Endodermal cell (in vitro differentiated cells): ENCODE data around the gene AKR7A2. TPM values are rescaled to one million over a fixed set of nuclear protein-coding genes. Genes with fewer than 3 reads are reported as not detected.

Experiments used
- DNase-seq: peaks from one replicate; pipeline ENCODE4 v3.0.0-alpha.2; 2017
- H3K27ac ChIP-seq: 2 replicates; pipeline ENCODE4 v1.5.1; 2013; ENCODE audit warnings: mild to moderate bottlenecking, low read depth, low read length, moderate library complexity
- H3K27me3 ChIP-seq: 2 replicates; pipeline ENCODE4 v1.6.1; 2013; ENCODE audit warnings: mild to moderate bottlenecking, low read length, moderate library complexity; ENCODE audit not compliant: insufficient read depth, control insufficient read depth, poor library complexity, severe bottlenecking
- H3K36me3 ChIP-seq: 2 replicates; pipeline ENCODE4 v1.7.0; 2013; ENCODE audit warnings: mild to moderate bottlenecking, low read length, moderate library complexity; ENCODE audit not compliant: control insufficient read depth, insufficient read depth
- H3K4me1 ChIP-seq: one replicate; pipeline ENCODE4 v1.7.0; 2013; ENCODE audit warnings: low read length; ENCODE audit not compliant: control insufficient read depth, insufficient read depth
- H3K4me3 ChIP-seq: 2 replicates; pipeline ENCODE4 v1.5.1; 2013; ENCODE audit warnings: mild to moderate bottlenecking, low read length, moderate library complexity
- H3K9ac ChIP-seq: 2 replicates; pipeline ENCODE4 v1.6.1; 2013; ENCODE audit warnings: mild to moderate bottlenecking, low read length, moderate library complexity; ENCODE audit not compliant: poor library complexity, severe bottlenecking; ENCODE audit errors: extremely low read depth
- H3K9me3 ChIP-seq: 2 replicates; pipeline ENCODE4 v1.6.1; 2013; ENCODE audit warnings: mild to moderate bottlenecking, low read length, moderate library complexity; ENCODE audit not compliant: control insufficient read depth
- H3K27ac Mint-ChIP-seq: 2 replicates; pipeline ENCODE4 v1.8.0; 2020; ENCODE audit warnings: mixed read lengths
- H3K27me3 Mint-ChIP-seq: 2 replicates; pipeline ENCODE4 v1.8.0; 2021; ENCODE audit warnings: mild to moderate bottlenecking, mixed read lengths; ENCODE audit not compliant: insufficient read depth
- H3K36me3 Mint-ChIP-seq: 2 replicates; pipeline ENCODE4 v1.8.0; 2020; ENCODE audit warnings: low read depth, mixed read lengths
- H3K4me1 Mint-ChIP-seq: 2 replicates; pipeline ENCODE4 v1.8.0; 2020; ENCODE audit warnings: mixed read lengths
- H3K4me3 Mint-ChIP-seq: 2 replicates; pipeline ENCODE4 v1.8.0; 2020; ENCODE audit warnings: mild to moderate bottlenecking, moderate library complexity, mixed read lengths
- H3K9me3 Mint-ChIP-seq: 2 replicates; pipeline ENCODE4 v1.8.0; 2020; ENCODE audit warnings: mild to moderate bottlenecking, mixed read lengths
- CTCF ChIP-seq: fragments of 200-600 bp; sonication (generic); conservative IDR thresholded peaks from 2 replicates; pipeline ENCODE4 v1.5.0; 2021; ENCODE audit warnings: antibody characterized with exemption, mild to moderate bottlenecking
- WGBS, 2 experiments: methylation state at CpG; one replicate each; pipeline versions ENCODE4 v1.1.5 to v1.1.7; 2013; ENCODE audit warnings: missing lambda C conversion rate in 2 of 2, mixed read lengths in 1 of 2; ENCODE audit not compliant: insufficient coverage in 1 of 2, insufficient read length in 1 of 2; 5-methylcytosine and 5-hydroxymethylcytosine counted together
- total RNA-seq, 2 donors: library from RNA; stranded (reverse); fragmentation: NEBNext Ultra II Directional in 1 of 2; extraction: Animal tissue kit (Norgen Biotek cat#: 25700) in 1 of 2; gene quantifications; 2 replicates in 1 of 2; 3 replicates in 1 of 2; pipeline ENCODE4 v1.2.1, GENCODE V29; 2021

Gene AKR7A2
- total RNA-seq, 2 donors from 2014 or later = 47.8 to 66.1 TPM

- no peak for TF ChIP-seq CTCF
- Histone ChIP-seq H3K27me3 (no peaks in the 10 kb centered on the region), H3K9ac (no peak overlapping the region), H3K9me3 (no peaks in the 10 kb centered on the region), H3K4me3 (no peak overlapping the region), H3K36me3 (peaks cover 60% of the 10 kb centered on the region), H3K4me1 (peaks cover 5% of the 10 kb centered on the region), H3K27ac (no peak overlapping the region)
- H3K4me1 Mint-ChIP-seq = peaks cover 18% of the 10 kb centered on the region
- peaks cover 63% of the 10 kb centered on the region for H3K36me3 Mint-ChIP-seq
- no peak for DNase-seq
- H3K9me3 Mint-ChIP-seq = no peaks in the 10 kb centered on the region
- no peak overlapping the region for H3K4me3 Mint-ChIP-seq
- H3K27me3 Mint-ChIP-seq = no peaks in the 10 kb centered on the region
- 93 to 98% methylated on average over 5 to 6 of the region's 6 CpGs for WGBS, 2 experiments
- peak overlapping the region; percentile 91 for H3K27ac Mint-ChIP-seq
Observed at GRCh38 chr1:19354531-19354981, 42.6 kb upstream of the AKR7A2 start.

- WGBS, 2 experiments = 46 to 53% methylated on average over 7 of the region's 8 CpGs
- peak; percentile 51 for TF ChIP-seq CTCF
- Mint-ChIP-seq H3K4me1 (peaks cover 18% of the 10 kb centered on the region), H3K36me3 (peaks cover 70% of the 10 kb centered on the region), H3K9me3 (no peaks in the 10 kb centered on the region), H3K27me3 (no peaks in the 10 kb centered on the region), H3K4me3 (peak overlapping the region; percentile 16), H3K27ac (peak overlapping the region; percentile 91)
- Histone ChIP-seq H3K27me3 (no peaks in the 10 kb centered on the region), H3K9me3 (no peaks in the 10 kb centered on the region), H3K27ac (no peak overlapping the region), H3K4me3 (no peak overlapping the region), H3K9ac (no peak overlapping the region), H3K36me3 (peaks cover 68% of the 10 kb centered on the region), H3K4me1 (peaks cover 5% of the 10 kb centered on the region)
- peak; percentile 91 for DNase-seq
Observed at GRCh38 chr1:19353596-19353995, 41.7 kb upstream of the AKR7A2 start.

- no peak for DNase-seq
- no peak for TF ChIP-seq CTCF
- H3K36me3 ChIP-seq = peaks cover 68% of the 10 kb centered on the region
- Mint-ChIP-seq H3K27ac (peak overlapping the region; percentile 83), H3K9me3 (no peaks in the 10 kb centered on the region), H3K27me3 (no peaks in the 10 kb centered on the region), H3K4me1 (peaks cover 18% of the 10 kb centered on the region), H3K36me3 (peaks cover 74% of the 10 kb centered on the region), H3K4me3 (no peak overlapping the region)
- no peaks in the 10 kb centered on the region for H3K27me3 ChIP-seq
- no peak overlapping the region for H3K27ac ChIP-seq
- 94 to 96% methylated on average over 10 to 14 of the region's 14 CpGs for WGBS, 2 experiments
- no peak overlapping the region for H3K9ac ChIP-seq
- H3K4me3 ChIP-seq = no peak overlapping the region
- H3K9me3 ChIP-seq = no peaks in the 10 kb centered on the region
- peaks cover 5% of the 10 kb centered on the region for H3K4me1 ChIP-seq
Observed at GRCh38 chr1:19352839-19353238, 40.9 kb upstream of the AKR7A2 start.
